Effector memory CD8-positive, alpha-beta T cell (primary cell): ENCODE measurements around the gene TERT.

Experiments used
- ATAC-seq: fragments of 150-1000 bp; cut with Tn5 transposase; replicated peaks from 2 replicates; pipeline ENCODE4 v1.10.0; 2021; ENCODE audit warnings: mild to moderate bottlenecking, moderate library complexity
- DNase-seq, 3 experiments: peaks; one replicate each; pipeline ENCODE4 v3.0.0; 2021
- H3K27ac Mint-ChIP-seq, 2 donors: one replicate each; pipeline ENCODE4 v1.8.0; 2022; ENCODE audit warnings: mild to moderate bottlenecking in 2 of 2, mixed read lengths in 2 of 2, moderate library complexity in 2 of 2
- H3K27me3 Mint-ChIP-seq, 2 donors: one replicate each; pipeline ENCODE4 v1.8.0; 2022; ENCODE audit warnings: mixed read lengths in 2 of 2
- H3K36me3 Mint-ChIP-seq: one replicate; pipeline ENCODE4 v1.8.0; 2022; ENCODE audit warnings: mild to moderate bottlenecking, moderate library complexity, mixed read lengths; ENCODE audit not compliant: insufficient read depth
- H3K4me1 Mint-ChIP-seq, 2 donors: one replicate each; pipeline ENCODE4 v1.8.0; 2022; ENCODE audit warnings: low read depth in 2 of 2, mixed read lengths in 2 of 2
- H3K4me3 Mint-ChIP-seq, 2 donors: one replicate each; pipeline ENCODE4 v1.8.0; 2022; ENCODE audit warnings: mild to moderate bottlenecking in 2 of 2, mixed read lengths in 2 of 2, moderate library complexity in 2 of 2
- H3K9me3 Mint-ChIP-seq, 2 donors: one replicate each; pipeline ENCODE4 v1.8.0; 2022; ENCODE audit warnings: mixed read lengths in 2 of 2

TERT gene

DNA sequence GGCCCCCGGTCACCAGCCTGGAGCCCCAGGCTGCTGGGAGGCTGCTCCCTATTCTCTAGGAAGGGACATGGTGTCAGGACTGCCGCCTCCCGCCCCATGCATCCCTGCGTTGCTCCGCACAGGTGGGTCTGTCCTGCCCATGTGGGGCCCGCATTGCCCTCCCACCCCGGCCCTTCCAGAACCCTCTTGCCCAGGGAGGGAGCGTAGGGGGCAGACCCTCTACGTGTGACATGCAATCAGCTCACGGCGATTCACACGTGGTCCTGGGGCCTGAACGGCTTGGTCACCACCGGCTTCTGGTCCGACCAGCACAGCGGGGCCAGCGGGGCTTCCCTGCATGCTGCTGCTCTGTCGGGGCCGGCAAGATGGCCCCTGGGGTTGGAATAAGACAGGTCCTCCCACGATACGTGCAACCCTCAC lies 84.0 kb downstream of the TERT start:
- ATAC-seq (no peak), DNase-seq (no peak)
- peaks cover 24 to 39% of the 10 kb centered on the region in 2 donors for H3K27me3 Mint-ChIP-seq
- no peak overlapping the region for H3K4me3 Mint-ChIP-seq
- no peaks in the 10 kb centered on the region for H3K9me3 Mint-ChIP-seq
- no peaks in the 10 kb centered on the region for H3K4me1 Mint-ChIP-seq
- no peak overlapping the region for H3K27ac Mint-ChIP-seq
- H3K36me3 Mint-ChIP-seq, result peaks cover 4% of the 10 kb centered on the region

DNA sequence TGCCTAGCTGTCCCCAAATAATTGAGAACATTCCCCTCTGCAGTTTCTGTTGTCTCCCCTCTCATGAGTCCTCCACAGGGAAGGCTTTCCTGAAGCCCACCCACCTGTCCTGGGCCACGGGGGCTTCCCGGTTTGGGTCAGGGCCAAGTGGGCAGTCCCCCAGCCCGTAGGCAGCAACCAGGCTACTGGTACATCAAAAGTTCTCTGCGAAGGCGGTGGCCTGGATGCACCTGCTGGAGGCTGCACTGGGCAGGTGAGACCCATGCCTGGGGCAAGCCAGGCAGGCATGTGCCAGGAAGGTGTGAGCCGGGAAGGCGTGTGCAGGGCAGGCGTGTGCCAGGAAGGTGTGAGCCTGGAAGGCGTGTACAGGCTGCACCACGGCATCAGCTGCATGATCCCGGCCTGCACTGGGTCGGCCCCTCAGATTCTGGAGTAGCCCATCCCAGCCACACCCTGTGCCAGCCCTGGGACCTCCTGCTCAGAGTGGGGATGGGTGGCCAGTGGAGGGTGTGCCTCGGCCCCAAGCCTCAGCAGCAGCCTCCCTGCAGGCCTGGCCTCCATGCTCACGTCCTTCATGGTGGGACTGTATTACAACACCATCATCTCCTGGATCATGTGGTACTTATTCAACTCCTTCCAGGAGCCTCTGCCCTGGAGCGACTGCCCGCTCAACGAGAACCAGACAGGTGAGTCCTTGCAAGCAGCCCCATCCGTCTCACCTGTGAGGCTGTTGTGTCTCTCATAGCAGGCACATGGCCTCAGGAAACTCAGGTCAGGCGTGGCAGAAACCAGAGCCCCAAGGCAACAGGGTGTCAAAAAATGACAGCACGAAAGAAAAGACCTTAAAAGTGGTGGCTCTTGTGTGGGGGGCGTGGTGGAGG lies 84.7 kb downstream of the TERT start:
- ATAC-seq, result no peak
- H3K4me1 Mint-ChIP-seq, result peaks cover 0 to 2% of the 10 kb centered on the region in 2 donors
- peaks cover 4% of the 10 kb centered on the region for H3K36me3 Mint-ChIP-seq
- no peaks in the 10 kb centered on the region for H3K9me3 Mint-ChIP-seq
- no peak overlapping the region for H3K4me3 Mint-ChIP-seq
- DNase-seq, result no peak
- peaks cover 17 to 39% of the 10 kb centered on the region in 2 donors for H3K27me3 Mint-ChIP-seq
- H3K27ac Mint-ChIP-seq, result no peak overlapping the region

DNA sequence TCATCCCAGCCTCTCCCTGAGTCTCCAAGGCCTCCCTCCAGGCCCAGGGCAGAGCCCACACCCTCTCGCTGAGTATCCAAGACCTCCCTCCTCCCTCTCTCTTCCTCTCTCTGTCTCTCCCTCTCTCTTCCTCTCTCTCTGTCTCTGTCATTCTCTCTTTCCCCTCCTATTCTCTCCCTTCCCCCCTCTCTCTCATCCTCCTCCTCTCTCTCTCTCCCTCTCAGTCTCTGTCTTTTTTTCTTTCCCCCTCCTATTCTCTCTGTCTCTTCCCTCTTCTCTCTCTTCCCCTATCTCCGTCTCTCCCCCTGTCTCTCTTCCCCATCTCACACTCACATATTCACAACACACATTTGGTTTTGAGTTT lies 85.4 kb downstream of the TERT start:
- H3K36me3 Mint-ChIP-seq, result peaks cover 4% of the 10 kb centered on the region
- DNase-seq, result no peak
- H3K9me3 Mint-ChIP-seq, result no peaks in the 10 kb centered on the region
- peaks cover 0 to 3% of the 10 kb centered on the region in 2 donors for H3K4me1 Mint-ChIP-seq
- no peak for ATAC-seq
- H3K27ac Mint-ChIP-seq, result no peak overlapping the region
- H3K27me3 Mint-ChIP-seq, result peaks cover 14 to 39% of the 10 kb centered on the region in 2 donors
- no peak overlapping the region for H3K4me3 Mint-ChIP-seq

DNA sequence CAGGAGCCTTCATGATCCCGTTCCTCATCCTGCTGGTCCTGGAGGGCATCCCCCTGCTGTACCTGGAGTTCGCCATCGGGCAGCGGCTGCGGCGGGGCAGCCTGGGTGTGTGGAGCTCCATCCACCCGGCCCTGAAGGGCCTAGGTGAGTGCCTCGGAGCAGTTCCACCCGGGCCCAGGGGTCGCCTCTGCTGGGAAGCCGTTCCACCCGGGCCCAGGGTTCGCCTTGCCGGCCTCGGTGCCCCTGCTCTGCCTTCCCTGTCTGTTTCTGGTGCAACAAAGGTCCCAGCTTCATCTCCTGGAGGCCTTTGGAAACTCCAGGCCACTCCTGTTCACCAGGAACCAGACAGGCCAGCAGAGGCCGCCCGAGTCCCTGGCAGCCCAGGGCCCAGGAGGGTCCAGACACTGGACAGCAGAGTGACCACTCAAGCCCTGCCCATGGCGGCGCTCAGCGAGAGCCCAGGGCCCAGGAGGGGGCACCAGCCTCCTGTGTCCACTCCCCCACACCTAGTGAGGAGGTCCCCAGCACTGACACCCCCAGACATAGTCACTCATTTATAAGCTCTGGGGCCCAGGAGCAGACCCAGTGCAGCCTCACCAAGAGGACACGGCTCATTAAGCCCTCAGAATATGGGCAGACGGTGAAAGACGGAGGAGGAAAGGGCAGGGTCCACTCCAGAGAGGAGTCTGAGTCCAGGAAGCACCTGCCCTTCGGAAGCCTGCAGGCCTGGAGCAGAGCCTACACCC lies 86.0 kb downstream of the TERT start:
- no peak overlapping the region for H3K27ac Mint-ChIP-seq
- H3K36me3 Mint-ChIP-seq, result peaks cover 2% of the 10 kb centered on the region
- H3K4me1 Mint-ChIP-seq, result peaks cover 0 to 3% of the 10 kb centered on the region in 2 donors
- DNase-seq, result no peak
- H3K4me3 Mint-ChIP-seq, result no peak overlapping the region
- ATAC-seq, result no peak
- peaks cover 14 to 38% of the 10 kb centered on the region in 2 donors for H3K27me3 Mint-ChIP-seq
- no peaks in the 10 kb centered on the region for H3K9me3 Mint-ChIP-seq

DNA sequence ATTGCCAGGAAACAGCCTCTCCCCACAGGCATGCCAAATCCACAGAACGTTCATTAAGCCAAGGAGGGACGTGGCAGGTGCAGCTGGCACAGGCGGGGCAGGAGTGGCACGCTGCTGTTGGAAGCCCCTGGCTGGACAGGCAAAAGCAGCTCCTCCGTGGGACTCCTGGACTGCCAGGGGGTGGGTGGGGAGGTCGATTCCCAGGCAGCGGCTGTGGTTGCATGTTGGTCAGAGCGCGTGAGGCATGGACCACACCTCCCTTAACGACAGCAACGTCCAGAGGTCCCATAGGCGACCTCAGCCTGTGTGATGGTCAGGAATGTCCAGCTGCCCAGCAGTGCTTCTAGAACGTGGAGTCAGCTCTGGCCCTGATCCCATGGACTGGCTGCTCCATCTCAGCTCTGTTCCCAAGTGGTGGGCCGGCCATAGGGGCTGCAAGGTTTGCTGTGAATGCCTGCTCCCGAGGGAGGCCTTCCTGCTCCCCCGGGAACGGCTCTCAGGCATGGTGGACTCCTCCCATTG lies 86.6 kb downstream of the TERT start:
- DNase-seq, result no peak
- H3K4me3 Mint-ChIP-seq, result no peak overlapping the region

DNA sequence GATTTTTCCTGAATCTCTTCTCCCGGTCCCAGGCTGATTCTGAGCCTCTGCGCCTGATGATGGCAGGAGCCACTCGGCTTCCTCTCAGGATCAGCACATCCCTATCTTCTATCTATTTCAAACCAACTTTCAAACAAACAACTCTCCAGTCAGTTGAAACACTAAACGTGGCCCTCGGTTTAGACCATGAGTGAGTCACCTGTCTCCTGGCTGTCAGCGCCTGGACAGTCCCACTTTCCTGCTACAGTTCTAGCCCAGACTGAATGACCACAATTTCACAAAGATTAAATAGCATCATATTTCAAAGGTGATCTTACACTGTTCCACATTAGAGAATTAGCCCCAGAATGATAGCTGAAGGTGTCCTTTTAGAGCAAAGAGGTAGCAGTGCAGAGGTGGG lies 87.3 kb downstream of the TERT start:
- Mint-ChIP-seq H3K36me3 (no peaks in the 10 kb centered on the region), H3K4me3 (no peak overlapping the region), H3K27ac (no peak overlapping the region), H3K9me3 (no peaks in the 10 kb centered on the region), H3K4me1 (peaks cover 0 to 3% of the 10 kb centered on the region in 2 donors), H3K27me3 (peaks cover 14 to 38% of the 10 kb centered on the region in 2 donors)
- no peak for ATAC-seq
- no peak for DNase-seq

More for the DNA sequence above, 86.6 kb downstream of the TERT start:
- no peak overlapping the region for H3K27ac Mint-ChIP-seq
- peaks cover 14 to 38% of the 10 kb centered on the region in 2 donors for H3K27me3 Mint-ChIP-seq
- H3K9me3 Mint-ChIP-seq, result no peaks in the 10 kb centered on the region
- peaks cover 0 to 3% of the 10 kb centered on the region in 2 donors for H3K4me1 Mint-ChIP-seq
- no peaks in the 10 kb centered on the region for H3K36me3 Mint-ChIP-seq
- no peak for ATAC-seq

DNA sequence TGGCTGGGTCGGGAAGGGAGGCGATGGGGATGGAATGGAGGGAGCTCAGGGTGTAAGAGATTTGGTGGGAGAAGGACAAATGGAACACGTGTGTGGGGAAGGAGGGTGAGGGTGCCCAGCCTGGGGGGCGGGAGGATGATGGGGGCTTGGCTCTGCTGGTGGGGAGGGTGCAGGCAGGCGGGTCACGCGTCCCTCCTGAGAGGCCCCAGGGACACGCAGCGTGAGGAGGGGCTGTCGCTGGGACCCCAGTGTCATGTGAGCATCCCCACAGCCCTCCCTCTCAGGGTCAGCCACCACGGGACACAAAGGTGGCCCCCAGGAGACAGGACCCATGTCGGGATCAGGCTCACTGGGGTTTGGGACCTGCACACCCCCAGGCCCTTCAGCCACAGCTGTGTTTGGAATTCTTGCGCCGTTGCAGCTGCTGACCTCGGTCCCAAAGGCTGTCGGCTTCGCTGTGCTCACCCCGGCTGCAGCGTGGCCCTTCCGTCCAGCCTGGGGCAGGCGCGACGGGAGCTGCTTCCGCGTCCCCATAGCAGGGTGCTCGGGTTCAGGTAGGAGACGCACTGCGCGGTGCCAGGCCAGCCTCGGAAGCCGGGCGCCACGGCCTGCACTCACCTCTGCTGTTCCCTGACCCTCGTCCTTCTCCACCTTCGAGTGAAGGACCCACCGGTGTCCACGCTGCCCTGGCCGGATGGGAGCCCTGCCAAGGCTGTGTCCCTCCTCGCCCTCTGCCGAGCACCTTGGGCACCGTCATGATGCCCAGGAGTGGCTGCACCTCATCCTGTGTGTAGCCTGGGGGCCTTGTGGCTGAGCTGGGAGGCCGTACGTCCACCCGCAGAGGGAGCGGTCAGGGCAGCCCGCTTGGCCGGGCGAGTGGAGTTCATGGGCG lies 88.1 kb downstream of the TERT start:
- DNase-seq (no peak), ATAC-seq (no peak)
- peaks cover 0 to 3% of the 10 kb centered on the region in 2 donors for H3K4me1 Mint-ChIP-seq
- peaks cover 14 to 38% of the 10 kb centered on the region in 2 donors for H3K27me3 Mint-ChIP-seq
- no peak overlapping the region for H3K4me3 Mint-ChIP-seq
- no peaks in the 10 kb centered on the region for H3K9me3 Mint-ChIP-seq
- no peak overlapping the region for H3K27ac Mint-ChIP-seq
- no peaks in the 10 kb centered on the region for H3K36me3 Mint-ChIP-seq

DNA sequence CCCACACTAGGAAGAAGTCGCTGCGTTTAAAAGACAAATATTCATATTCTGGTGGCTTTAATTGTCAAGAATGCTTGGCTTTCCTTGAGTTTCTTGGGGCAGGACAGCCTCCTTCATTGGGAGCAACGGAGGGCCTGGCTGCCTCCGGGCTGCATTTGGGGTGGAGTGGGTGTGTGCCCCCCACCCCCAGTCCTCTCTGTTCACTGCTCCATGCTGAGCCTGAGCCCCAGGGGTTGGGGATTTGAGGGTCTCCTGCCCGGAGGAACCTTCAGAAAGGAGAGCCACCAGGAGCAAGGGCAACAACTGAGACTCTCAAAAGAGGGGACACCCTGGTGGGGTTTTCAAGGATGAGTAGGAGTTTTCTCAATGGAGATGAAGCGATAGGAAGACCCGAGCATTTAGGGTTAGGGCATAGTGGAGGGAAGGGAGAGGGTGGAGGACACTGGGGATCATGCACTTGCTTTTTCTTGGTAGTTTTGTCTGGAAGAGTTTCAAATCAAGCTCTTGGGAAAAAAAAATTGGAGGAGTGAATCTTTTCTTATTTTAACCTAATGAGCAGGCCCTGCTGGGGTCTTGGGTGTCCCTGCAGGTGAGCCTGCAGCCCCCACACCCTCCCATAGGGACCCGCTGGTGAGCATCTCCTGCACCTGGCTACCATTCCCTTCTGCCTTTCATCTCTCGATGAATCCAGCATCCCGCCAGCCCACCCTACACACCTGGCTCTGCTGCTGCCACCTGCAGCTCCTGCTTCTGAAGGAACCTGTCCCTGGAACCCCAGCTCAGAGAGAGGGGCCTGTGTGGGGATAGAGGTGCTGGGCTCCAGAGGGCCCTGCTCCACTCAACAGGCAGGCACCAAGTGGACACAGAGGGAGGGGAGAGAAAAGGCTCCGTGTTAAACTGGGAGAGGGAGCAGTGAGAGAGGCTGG lies 89.3 kb downstream of the TERT start:
- ATAC-seq (no peak), DNase-seq (no peak)
- no peak overlapping the region for H3K4me3 Mint-ChIP-seq
- peaks cover 14 to 38% of the 10 kb centered on the region in 2 donors for H3K27me3 Mint-ChIP-seq
- H3K36me3 Mint-ChIP-seq, result no peaks in the 10 kb centered on the region
- no peak overlapping the region for H3K27ac Mint-ChIP-seq
- no peaks in the 10 kb centered on the region for H3K9me3 Mint-ChIP-seq
- H3K4me1 Mint-ChIP-seq, result peaks cover 0 to 3% of the 10 kb centered on the region in 2 donors

DNA sequence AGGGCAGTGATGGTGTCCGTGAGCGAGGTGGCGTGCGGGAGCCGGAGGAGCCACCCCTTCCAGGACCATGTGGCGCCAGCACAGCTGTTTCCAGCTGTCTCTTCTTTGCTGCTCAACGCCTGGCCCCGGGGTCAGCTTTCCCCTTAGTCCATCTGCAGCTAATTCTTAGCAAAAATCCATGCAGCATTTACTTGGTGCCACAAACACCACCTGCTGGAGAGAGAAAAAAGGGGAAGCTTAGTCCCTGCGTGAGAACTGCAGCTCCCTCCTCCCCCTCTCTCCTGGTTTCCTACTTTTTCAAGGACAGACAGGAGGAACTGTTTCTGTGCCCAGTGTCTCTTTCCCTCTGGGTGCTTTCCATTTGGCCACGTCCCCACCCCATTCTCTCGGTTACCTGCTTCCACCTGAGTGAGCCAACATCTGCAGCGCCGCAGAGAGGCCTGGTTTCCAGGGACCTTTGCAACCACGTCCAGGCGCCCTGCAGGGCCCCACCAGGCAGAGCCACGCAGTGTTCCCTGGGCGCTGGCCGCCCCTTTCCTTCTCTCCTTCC lies 90.1 kb downstream of the TERT start:
- ATAC-seq (no peak), DNase-seq (no peak)
- no peak overlapping the region for H3K27ac Mint-ChIP-seq
- no peak overlapping the region for H3K4me3 Mint-ChIP-seq
- H3K27me3 Mint-ChIP-seq, result peaks cover 14 to 38% of the 10 kb centered on the region in 2 donors
- H3K4me1 Mint-ChIP-seq, result peaks cover 0 to 3% of the 10 kb centered on the region in 2 donors
- H3K36me3 Mint-ChIP-seq, result no peaks in the 10 kb centered on the region
- no peaks in the 10 kb centered on the region for H3K9me3 Mint-ChIP-seq

DNA sequence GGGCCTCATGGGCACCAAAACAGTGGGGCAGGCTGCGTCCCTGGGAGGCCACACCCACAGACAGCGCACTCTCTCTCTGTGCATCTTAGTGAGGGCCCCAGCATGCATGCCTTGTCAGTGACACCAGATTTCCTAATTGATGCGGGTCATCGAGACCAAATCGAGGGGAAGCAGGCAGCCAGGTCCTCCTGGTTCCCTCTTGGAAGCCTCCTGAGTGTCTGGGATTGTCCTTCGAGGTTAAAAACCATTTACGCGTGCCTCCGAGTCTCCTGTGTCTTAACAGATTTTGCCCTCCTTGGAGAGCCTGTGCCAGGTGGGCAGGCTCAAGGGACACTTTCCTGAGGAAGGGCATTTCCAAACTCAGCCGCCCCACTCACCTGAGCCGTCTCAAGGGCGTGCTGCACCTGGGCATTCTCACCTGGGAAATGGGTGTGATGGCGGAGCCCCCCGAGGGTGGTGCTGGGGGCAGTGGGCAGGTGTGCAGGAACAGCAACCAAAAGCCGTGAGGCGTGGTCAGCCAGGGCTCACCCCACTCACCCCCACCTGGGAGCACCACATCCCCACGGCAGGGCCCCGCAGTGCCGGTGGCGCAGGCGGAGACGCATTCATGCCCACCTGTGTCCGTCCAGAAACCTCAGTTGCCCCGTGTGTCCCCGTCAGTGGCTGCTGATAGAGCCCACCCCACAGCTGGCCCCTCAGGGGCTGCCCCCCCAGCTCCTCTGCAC lies 90.7 kb downstream of the TERT start:
- no peak for ATAC-seq
- Mint-ChIP-seq H3K4me3 (no peak overlapping the region), H3K4me1 (peaks cover 0 to 3% of the 10 kb centered on the region in 2 donors), H3K9me3 (no peaks in the 10 kb centered on the region), H3K27me3 (peaks cover 14 to 38% of the 10 kb centered on the region in 2 donors), H3K36me3 (no peaks in the 10 kb centered on the region), H3K27ac (no peak overlapping the region)
- no peak for DNase-seq

DNA sequence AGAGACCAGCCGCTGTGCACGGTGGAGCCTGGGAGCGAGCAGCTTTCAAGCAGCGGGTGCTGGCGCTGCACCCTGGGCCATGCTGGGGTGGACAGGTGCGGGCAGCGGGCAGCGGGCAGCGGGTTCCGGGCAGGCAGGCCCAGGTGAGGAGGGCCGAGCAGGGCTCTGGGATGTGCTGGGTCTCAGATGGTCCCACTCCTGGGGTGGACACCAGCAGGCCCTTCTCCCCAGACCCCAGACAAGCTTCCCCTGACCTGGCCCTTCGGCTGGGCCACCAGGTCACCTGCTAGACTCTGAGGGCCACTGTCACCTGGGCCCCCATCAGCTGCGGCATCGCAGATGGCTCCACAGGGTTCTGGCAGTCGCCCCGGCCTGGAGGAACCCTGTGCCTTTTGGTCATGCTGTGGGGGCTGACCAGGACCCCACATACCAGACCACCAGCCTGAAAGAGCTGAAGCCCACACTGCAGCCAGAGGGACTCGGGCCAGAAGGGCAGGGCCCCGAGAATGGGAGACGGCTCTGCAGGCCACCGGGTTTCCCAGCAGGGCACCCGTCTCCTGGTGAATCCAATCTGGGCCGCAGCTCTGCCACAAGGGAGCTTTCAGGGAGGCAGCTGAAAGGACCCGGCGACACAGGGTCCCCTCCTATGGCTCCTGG lies 91.4 kb downstream of the TERT start:
- H3K4me1 Mint-ChIP-seq, result peaks cover 0 to 3% of the 10 kb centered on the region in 2 donors
- no peaks in the 10 kb centered on the region for H3K36me3 Mint-ChIP-seq
- peaks cover 14 to 38% of the 10 kb centered on the region in 2 donors for H3K27me3 Mint-ChIP-seq
- H3K4me3 Mint-ChIP-seq, result no peak overlapping the region
- DNase-seq (no peak), ATAC-seq (no peak)
- H3K27ac Mint-ChIP-seq, result no peak overlapping the region
- no peaks in the 10 kb centered on the region for H3K9me3 Mint-ChIP-seq
